HG02840 (cell line): Measurements from ENCODE around the gene METTL24.

Source experiments
- ATAC-seq: cut with Tn5 transposase; IDR thresholded peaks from one replicate; pipeline ENCODE4 v1.9.1; 2021; ENCODE audit warnings: mild to moderate bottlenecking, moderate library complexity, moderate number of reproducible peaks; ENCODE audit not compliant: unreplicated experiment, low FRiP score

Gene METTL24

DNA sequence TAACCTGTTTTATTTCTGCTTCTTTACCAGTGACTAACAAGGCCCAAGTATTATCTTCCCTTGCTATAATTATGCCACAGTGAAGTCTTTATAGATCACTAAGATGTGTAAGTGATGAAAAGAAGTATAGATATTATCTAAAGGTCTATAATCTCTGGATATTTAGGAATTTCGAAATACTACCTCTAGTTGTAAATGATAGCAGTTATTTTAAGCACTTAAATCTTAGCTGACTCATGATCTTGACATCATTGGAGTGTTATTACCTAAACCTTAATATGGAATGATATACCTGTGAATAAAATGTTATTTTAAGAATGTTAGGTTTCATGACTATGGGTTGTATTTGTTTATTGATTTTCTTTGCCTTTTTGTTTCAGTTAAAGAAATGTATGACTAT lies 146.4 kb downstream of the METTL24 start:
- no peak for ATAC-seq

DNA sequence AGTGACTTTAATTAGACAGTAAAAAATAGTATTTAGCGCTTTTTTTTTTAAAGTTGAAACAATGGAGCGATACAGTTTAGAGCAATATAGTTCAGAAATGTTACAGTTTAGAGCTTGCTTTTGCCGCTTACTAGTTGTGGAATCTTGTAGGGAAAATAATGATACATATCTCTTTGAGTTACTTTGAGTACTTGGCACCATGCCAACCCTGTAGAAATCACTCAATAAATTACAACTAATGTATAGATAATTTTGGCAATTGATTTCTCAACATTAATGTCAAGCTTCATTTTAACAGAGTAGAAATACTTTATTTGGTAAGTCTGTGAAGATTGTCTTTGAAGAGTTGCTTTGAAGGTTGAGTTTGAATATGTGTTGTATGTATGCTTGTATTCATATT lies 150.5 kb downstream of the METTL24 start:
- no peak for ATAC-seq

DNA sequence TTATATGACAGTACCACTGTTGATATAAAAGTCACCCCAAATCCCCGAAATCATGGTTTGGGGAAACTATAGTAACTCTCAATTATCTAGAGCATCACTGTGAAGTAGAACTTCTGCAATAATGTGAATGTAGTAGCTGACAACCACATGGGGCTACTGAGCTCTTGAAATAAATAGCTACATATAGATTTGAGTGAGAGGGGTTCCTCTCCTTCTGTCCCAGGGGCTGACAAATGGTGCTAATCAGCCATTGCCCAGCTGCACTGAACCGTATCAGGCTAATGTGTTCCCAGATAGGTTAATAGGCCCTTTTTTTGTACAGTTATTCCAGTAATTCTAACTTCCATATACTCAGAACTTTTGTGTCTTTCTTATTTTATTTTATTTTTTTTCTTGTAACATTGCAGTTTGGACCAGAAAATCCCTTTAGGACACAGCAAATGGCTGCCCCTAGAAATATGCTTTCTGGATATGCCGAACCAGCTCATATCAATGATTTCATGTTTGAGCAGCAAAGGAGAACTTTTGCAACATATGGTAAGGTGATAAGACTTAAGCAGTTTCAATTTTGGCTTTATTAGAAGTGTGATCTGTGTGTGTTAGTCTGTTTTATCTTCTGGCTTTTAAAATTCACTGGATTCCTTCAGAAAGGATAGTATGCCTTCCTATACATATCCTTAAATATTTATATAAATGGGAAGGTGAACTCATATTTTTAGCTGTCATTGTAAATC lies 156.8 kb downstream of the METTL24 start:
- no peak for ATAC-seq

DNA sequence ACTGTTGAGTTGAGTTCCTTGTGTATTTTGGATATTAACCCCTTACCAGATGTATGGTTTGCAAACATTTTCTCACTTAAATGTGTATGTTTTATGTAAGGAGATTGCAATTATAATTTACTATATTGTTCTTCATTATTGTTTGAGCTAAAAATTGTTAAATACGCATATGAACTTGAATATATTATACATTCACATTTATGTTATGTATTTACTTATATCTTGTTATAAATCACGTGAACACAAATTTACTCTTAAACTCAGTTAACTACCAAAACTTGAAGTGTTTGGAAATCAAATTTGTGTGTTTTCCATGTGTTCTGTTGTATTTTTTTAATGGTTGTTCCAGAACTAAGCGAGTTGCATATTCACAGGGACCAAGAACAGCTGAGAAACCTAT lies 159.6 kb downstream of the METTL24 start:
- ATAC-seq = no peak

DNA sequence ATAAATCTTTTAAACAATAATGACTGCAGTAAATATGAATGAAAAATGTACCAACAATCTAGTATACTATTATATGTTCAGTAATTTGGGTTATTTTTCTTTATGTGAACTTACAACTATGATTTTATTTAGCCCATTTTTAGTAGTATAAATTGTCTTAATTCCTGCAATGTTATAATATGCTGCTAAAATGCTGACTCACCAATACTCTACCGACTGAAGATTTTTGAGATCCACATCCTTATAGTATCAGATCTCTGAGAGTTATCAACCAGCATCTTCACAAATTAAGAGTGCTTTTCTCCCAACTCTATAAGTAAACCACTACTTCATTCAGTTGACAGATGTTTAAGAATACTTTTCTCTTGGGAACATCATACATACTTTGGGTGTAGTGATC lies 161.3 kb downstream of the METTL24 start:
- ATAC-seq = no peak

DNA sequence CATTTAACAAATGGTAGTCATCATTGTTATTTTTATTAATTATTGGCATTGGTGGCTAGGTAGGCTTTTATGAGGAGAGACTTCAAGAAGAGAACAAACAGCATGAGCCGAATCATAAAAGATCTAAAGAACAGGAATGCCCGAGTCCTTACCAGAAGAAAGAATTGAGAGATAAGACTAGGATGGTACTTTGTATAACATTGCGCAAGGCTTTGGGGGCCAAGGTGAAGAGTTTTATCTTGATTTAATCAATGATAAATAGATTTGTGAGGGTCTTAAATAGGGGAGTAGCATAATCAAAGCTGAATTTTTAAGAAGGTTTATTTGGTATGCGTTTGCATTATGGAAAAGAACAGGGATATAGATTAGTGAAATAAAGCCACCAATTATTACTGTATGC lies 162.5 kb downstream of the METTL24 start:
- ATAC-seq = no peak
